CD14-positive monocyte (primary cell): ENCODE measurements around the gene LCE2A. TPM values are rescaled to one million over a fixed set of nuclear protein-coding genes. Genes with fewer than 3 reads are reported as not detected.
"Not testable (repeated sequence)": the region's sequence is repeated elsewhere in the genome, so short reads cannot be mapped to it uniquely, and the experiment has no call there.

Experiments
- DNase-seq, 3 donors: peaks; one replicate each; pipeline ENCODE4 v3.0.0-alpha.2; 2011 to 2022
- H2AFZ ChIP-seq: 2 replicates; pipeline ENCODE4 v1.6.0; 2012; ENCODE audit warnings: mild to moderate bottlenecking, low read depth, low read length, inconsistent platforms; ENCODE audit not compliant: insufficient read depth, poor library complexity, severe bottlenecking
- H3K27ac ChIP-seq, 2 donors: 1 replicate in 1 of 2; 2 replicates in 1 of 2; pipeline ENCODE4 v1.5.1; 2012 to 2013; ENCODE audit warnings: low read length in 2 of 2, control low read depth in 1 of 2, inconsistent platforms in 1 of 2, low read depth in 1 of 2, mild to moderate bottlenecking in 1 of 2
- H3K27me3 ChIP-seq, 2 donors: one replicate each; pipeline versions ENCODE4 v1.6.0 to v1.6.1; 2011 to 2013; ENCODE audit warnings: low read length in 2 of 2; ENCODE audit not compliant: control insufficient read depth in 2 of 2, insufficient read depth in 2 of 2
- H3K36me3 ChIP-seq, 2 donors: replicated peaks in 1 of 2; 1 replicate in 1 of 2; 2 replicates in 1 of 2; pipeline versions ENCODE4 v1.5.1 to v1.6.1; 2012 to 2013; ENCODE audit warnings: low read length in 2 of 2, control low read depth in 1 of 2, inconsistent platforms in 1 of 2, mild to moderate bottlenecking in 1 of 2; ENCODE audit not compliant: insufficient read depth in 2 of 2, control insufficient read depth in 1 of 2
- H3K4me1 ChIP-seq, 2 donors: 1 replicate in 1 of 2; 2 replicates in 1 of 2; pipeline versions ENCODE4 v1.5.1 to v1.6.1; 2012 to 2013; ENCODE audit warnings: low read length in 2 of 2, control low read depth in 1 of 2, inconsistent platforms in 1 of 2, mild to moderate bottlenecking in 1 of 2, moderate library complexity in 1 of 2; ENCODE audit not compliant: insufficient read depth in 2 of 2, control insufficient read depth in 1 of 2
- H3K4me2 ChIP-seq: replicated peaks from 2 replicates; pipeline ENCODE3; 2012; ENCODE audit warnings: low read length, moderate library complexity, mild to moderate bottlenecking; ENCODE audit not compliant: poor library complexity, severe bottlenecking; ENCODE audit errors: extremely low read depth
- H3K4me3 ChIP-seq, 3 experiments: fragments of 200-600 bp in 1 of 3; sonication (generic) in 1 of 3; replicated peaks in 1 of 3; 1 replicate in 2 of 3; 2 replicates in 1 of 3; pipeline ENCODE4 v1.5.1; 2011 to 2013; ENCODE audit warnings: low read length in 3 of 3, mild to moderate bottlenecking in 3 of 3, control low read depth in 2 of 3, low read depth in 2 of 3, inconsistent platforms in 1 of 3, moderate library complexity in 1 of 3
- H3K79me2 ChIP-seq: 2 replicates; pipeline ENCODE4 v1.6.0; 2012; ENCODE audit warnings: mild to moderate bottlenecking, control low read depth, inconsistent platforms, low read length, moderate library complexity; ENCODE audit not compliant: insufficient read depth
- H3K9ac ChIP-seq: 2 replicates; pipeline ENCODE4 v1.6.0; 2017; ENCODE audit warnings: low read length, mild to moderate bottlenecking; ENCODE audit not compliant: insufficient read depth, poor library complexity, severe bottlenecking
- H3K9me3 ChIP-seq, 2 donors: replicated peaks in 1 of 2; 1 replicate in 1 of 2; 2 replicates in 1 of 2; pipeline versions ENCODE4 v1.5.1 to v1.6.1; 2012 to 2013; ENCODE audit warnings: low read length in 2 of 2, control low read depth in 1 of 2; ENCODE audit not compliant: control insufficient read depth in 1 of 2, insufficient read depth in 1 of 2
- H4K20me1 ChIP-seq: 2 replicates; pipeline ENCODE4 v1.6.0; 2012; ENCODE audit warnings: mild to moderate bottlenecking, low read length, control low read depth, moderate library complexity; ENCODE audit not compliant: insufficient read depth
- H3K27ac Mint-ChIP-seq, 7 donors: one replicate each; pipeline ENCODE4 v1.8.0; 2020; ENCODE audit warnings: mild to moderate bottlenecking in 7 of 7, mixed read lengths in 7 of 7, moderate library complexity in 6 of 7, inconsistent platforms in 2 of 7
- H3K27me3 Mint-ChIP-seq, 3 donors: one replicate each; pipeline ENCODE4 v1.8.0; 2021 to 2022; ENCODE audit warnings: low read depth in 3 of 3, mild to moderate bottlenecking in 3 of 3, mixed read lengths in 3 of 3, moderate library complexity in 3 of 3, inconsistent platforms in 1 of 3
- H3K36me3 Mint-ChIP-seq, 2 donors: one replicate each; pipeline ENCODE4 v1.8.0; 2020; ENCODE audit warnings: mixed read lengths in 2 of 2, inconsistent platforms in 1 of 2, mild to moderate bottlenecking in 1 of 2
- H3K4me1 Mint-ChIP-seq: one replicate; pipeline ENCODE4 v1.8.0; 2020; ENCODE audit warnings: mild to moderate bottlenecking, mixed read lengths
- H3K4me3 Mint-ChIP-seq, 2 donors: one replicate each; pipeline ENCODE4 v1.8.0; 2020; ENCODE audit warnings: mild to moderate bottlenecking in 2 of 2, mixed read lengths in 2 of 2, moderate library complexity in 1 of 2
- H3K9me3 Mint-ChIP-seq, 7 donors: one replicate each; pipeline ENCODE4 v1.8.0; 2020 to 2022; ENCODE audit warnings: mixed read lengths in 7 of 7, mild to moderate bottlenecking in 6 of 7, moderate library complexity in 6 of 7, inconsistent platforms in 2 of 7
- WGBS: methylation state at CpG from one replicate; pipeline ENCODE4 v1.1.5; 2013; ENCODE audit warnings: missing lambda C conversion rate; ENCODE audit not compliant: insufficient coverage; 5-methylcytosine and 5-hydroxymethylcytosine counted together
- intact Hi-C, 2 donors: fragments of 100-400 bp; cut with micrococcal nuclease; formaldehyde crosslinking; loops; one replicate each; pipeline versions ENCODE4 v1.15.0 to v1.15.1; 2023
- polyA plus RNA-seq, 3 donors: library from polyadenylated mRNA; depleted of rRNA in 1 of 3; unstranded in 2 of 3; stranded (reverse) in 1 of 3; fragments of 300-500 nt in 2 of 3; fragments of >200 nt in 1 of 3; fragmentation: Illumina TruSeq in 2 of 3; gene quantifications; 1 replicate in 2 of 3; 2 replicates in 1 of 3; pipeline ENCODE4 v1.2.3, GENCODE V29; 2012 to 2021
- TF ChIP-seq, protein P1 (sequence below): fragments of 200-600 bp; IDR thresholded peaks from one replicate; pipeline ENCODE4 v1.8.0; 2022; ENCODE audit warnings: antibody characterized with exemption, mild to moderate bottlenecking

The LCE2A gene
- polyA plus RNA-seq, 3 donors = not detected

DNA sequence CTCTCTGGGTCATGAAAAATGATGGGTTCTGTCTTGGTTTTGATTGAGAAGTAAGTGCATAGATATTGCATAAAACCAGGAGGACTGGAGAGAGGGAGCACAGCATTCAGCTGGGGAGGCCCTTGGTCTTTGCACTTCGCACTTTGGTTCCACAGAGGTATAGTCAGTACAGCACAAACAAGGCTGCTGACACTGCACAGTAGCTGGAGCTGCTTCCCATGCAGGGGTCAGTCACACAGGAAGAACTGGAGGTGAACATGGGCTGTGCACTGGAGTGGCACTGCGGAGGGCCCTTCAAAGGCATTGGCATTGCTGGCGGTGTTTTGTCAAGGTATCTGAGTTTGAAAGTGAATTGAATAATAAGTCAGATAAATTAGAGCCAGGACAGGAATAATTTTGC, 39.5 kb upstream of the LCE2A start:
- Histone ChIP-seq H3K36me3 (no peaks in the 10 kb centered on the region), H3K79me2 (no peaks in the 10 kb centered on the region), H3K27me3 (no peaks in the 10 kb centered on the region), H2AFZ (no peak overlapping the region), H3K4me1 (no peaks in the 10 kb centered on the region), H4K20me1 (no peaks in the 10 kb centered on the region), H3K4me3 (no peak overlapping the region), H3K4me2 (no peak overlapping the region), H3K27ac (no peak overlapping the region), H3K9ac (no peak overlapping the region), H3K9me3 (no peaks in the 10 kb centered on the region)
- 94% methylated on average over 2 of the region's 3 CpGs for WGBS
- intact Hi-C loops = no loop called here
- TF ChIP-seq, protein P1, sequence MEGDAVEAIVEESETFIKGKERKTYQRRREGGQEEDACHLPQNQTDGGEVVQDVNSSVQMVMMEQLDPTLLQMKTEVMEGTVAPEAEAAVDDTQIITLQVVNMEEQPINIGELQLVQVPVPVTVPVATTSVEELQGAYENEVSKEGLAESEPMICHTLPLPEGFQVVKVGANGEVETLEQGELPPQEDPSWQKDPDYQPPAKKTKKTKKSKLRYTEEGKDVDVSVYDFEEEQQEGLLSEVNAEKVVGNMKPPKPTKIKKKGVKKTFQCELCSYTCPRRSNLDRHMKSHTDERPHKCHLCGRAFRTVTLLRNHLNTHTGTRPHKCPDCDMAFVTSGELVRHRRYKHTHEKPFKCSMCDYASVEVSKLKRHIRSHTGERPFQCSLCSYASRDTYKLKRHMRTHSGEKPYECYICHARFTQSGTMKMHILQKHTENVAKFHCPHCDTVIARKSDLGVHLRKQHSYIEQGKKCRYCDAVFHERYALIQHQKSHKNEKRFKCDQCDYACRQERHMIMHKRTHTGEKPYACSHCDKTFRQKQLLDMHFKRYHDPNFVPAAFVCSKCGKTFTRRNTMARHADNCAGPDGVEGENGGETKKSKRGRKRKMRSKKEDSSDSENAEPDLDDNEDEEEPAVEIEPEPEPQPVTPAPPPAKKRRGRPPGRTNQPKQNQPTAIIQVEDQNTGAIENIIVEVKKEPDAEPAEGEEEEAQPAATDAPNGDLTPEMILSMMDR = no peak
- Mint-ChIP-seq H3K4me3 (no peak overlapping the region), H3K36me3 (no peaks in the 10 kb centered on the region), H3K27ac (no peak overlapping the region), H3K4me1 (peaks cover 3% of the 10 kb centered on the region), H3K27me3 (peaks cover 3 to 5% (median 4%) of the 10 kb centered on the region in 3 donors), H3K9me3 (no peaks in the 10 kb centered on the region)
- DNase-seq = no peak

DNA sequence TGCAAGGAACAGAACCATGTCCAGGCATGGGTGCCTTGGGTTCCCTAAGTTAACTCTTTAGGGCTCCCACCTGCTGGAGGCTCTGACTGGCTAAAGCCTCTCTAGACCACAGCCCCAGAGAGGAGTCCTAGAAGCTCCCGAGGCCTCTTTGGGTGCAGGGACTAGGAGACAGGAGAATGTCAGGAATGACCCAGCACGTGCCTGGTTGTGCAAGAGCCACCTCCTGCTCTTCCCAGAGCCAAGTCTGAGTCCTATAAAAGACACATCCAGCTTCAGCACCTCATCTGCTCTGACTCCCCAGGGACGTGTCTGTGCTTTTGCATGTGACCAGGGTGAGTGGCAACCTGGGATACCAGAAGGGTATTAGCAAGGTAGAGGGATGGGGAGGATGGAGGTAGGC, 35.0 kb upstream of the LCE2A start, which contains the start of gene LCE2D:
Gene LCE2D (plus strand): TSS at position 283 of the 400 bp plus-strand sequence. CDS start 726 bp downstream, outside the sequence.
- TF ChIP-seq, protein P1 = no peak
- Histone ChIP-seq H3K27me3 (no peaks in the 10 kb centered on the region), H3K4me2 (no peak within 1 kb of the TSS), H3K4me3 (no peak within 1 kb of the TSS), H4K20me1 (no peaks in the 10 kb centered on the region), H2AFZ (no peak within 1 kb of the TSS), H3K9ac (no peak within 1 kb of the TSS), H3K27ac (no peak within 1 kb of the TSS), H3K36me3 (no peaks in the 10 kb centered on the region), H3K4me1 (no peaks in the 10 kb centered on the region), H3K79me2 (no peaks in the 10 kb centered on the region), H3K9me3 (no peaks in the 10 kb centered on the region)
- DNase-seq = no peak
- intact Hi-C loops = no loop called here
- Mint-ChIP-seq H3K9me3 (peaks cover 0 to 1% (median 0%) of the 10 kb centered on the region in 7 donors), H3K27ac (no peak within 1 kb of the TSS), H3K27me3 (peaks cover 3 to 10% (median 4%) of the 10 kb centered on the region in 3 donors), H3K4me3 (no peak within 1 kb of the TSS), H3K36me3 (no peaks in the 10 kb centered on the region), H3K4me1 (no peaks in the 10 kb centered on the region)
- 82% methylated on average over 2 of the region's 3 CpGs for WGBS

DNA sequence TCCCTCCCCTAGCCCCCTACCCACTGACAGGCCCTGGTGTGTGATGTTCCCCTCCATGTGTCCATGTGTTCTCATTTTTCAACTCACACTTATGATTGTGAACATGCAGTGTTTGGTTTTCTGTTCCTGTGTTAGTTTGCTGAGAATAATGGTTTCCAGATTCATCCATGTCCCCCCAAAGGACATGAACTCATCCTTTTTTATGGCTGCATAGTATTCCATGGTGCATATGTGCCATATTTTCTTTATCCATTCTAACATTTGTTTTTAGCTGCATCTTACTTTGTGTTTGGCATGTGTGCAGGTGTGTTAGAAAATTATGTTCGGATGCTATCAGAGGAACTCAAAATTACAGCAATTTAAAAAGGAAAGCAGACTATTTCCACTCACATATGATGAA, 32.0 kb upstream of the LCE2A start:
- H3K27me3 Mint-ChIP-seq = not testable (repeated sequence)

More for the DNA sequence above, 32.0 kb upstream of the LCE2A start:
- H3K36me3 ChIP-seq, H2AFZ ChIP-seq, H3K4me1 ChIP-seq, H3K9ac ChIP-seq, H3K4me3 ChIP-seq, H3K27ac Mint-ChIP-seq, H3K4me1 Mint-ChIP-seq, H3K4me3 Mint-ChIP-seq, intact Hi-C loops, H3K27me3 ChIP-seq, H3K4me2 ChIP-seq, H3K9me3 Mint-ChIP-seq, H3K9me3 ChIP-seq, DNase-seq, H4K20me1 ChIP-seq, H3K36me3 Mint-ChIP-seq, H3K27ac ChIP-seq, H3K79me2 ChIP-seq: not testable (repeated sequence)
- no CpG with 5 or more reads among the region's 1 CpG for WGBS
